Motor neuron (in vitro differentiated cells): Measurements from ENCODE around the gene OR5K4. TPM values are rescaled to one million over a fixed set of nuclear protein-coding genes. Genes with fewer than 3 reads are reported as not detected.
A peak's percentile ranks its signal among the peaks of the same experiment; 100 is the strongest.

Experiments used
- ATAC-seq, 8 experiments: fragments of 200-7000 bp; cut with Tn5 transposase; replicated peaks in 6 of 8; 2 replicates each; pipeline ENCODE4 v1.8.0; 2021; ENCODE audit warnings: mild to moderate bottlenecking in 8 of 8, moderate library complexity in 8 of 8
- H3K27ac ChIP-seq, 2 donors: fragments of 250-450 bp; sonication (Bioruptor Pico); 2 replicates each; pipeline ENCODE4 v1.9.0; 2021; ENCODE audit warnings: antibody characterized with exemption in 2 of 2, mild to moderate bottlenecking in 2 of 2, moderate library complexity in 1 of 2
- H3K4me1 ChIP-seq, 2 donors: fragments of 250-450 bp; sonication (Bioruptor Pico); replicated peaks in 1 of 2; 2 replicates each; pipeline ENCODE4 v1.6.1; 2021; ENCODE audit warnings: antibody characterized with exemption in 2 of 2, mild to moderate bottlenecking in 2 of 2, moderate library complexity in 1 of 2
- H3K4me3 ChIP-seq, 5 donors: fragments of 250-450 bp; sonication (Bioruptor Pico); 2 replicates each; pipeline ENCODE4 v1.9.0; 2021; ENCODE audit warnings: antibody characterized with exemption in 5 of 5, mild to moderate bottlenecking in 5 of 5, moderate library complexity in 4 of 5
- WGBS, 10 experiments: fragments of 450-650 bp; shearing (Covaris generic); methylation state at CpG; one replicate each; pipeline ENCODE4 v1.0.0; 2022; 5-methylcytosine and 5-hydroxymethylcytosine counted together
- in situ Hi-C, 9 experiments: fragments of 400-800 bp; cut with MboI; loops; one replicate each; pipeline ENCODE4 v1.15.0; 2021; ENCODE audit warnings: low sequenced_read_pairs in 9 of 9, low pct_unique_long_range_greater_than_20kb in 2 of 9; ENCODE audit not compliant: unreplicated experiment in 9 of 9
- total RNA-seq, 8 experiments: library from RNA; unstranded; fragments of 300-600 nt; gene quantifications; 2 replicates each; pipeline versions ENCODE4 v1.2.3 to v1.2.4, GENCODE V29; 2022

Gene OR5K4
- total RNA-seq, 8 experiments from 2014 or later, result not detected

- ATAC-seq, result no peak
- in situ Hi-C loops, result loop anchor here in 4 of 9 experiments (25.0 kb wide), 2 partner anchors 304 to 554 kb away; partner anchors contain the start of gene GABRR3 (in 3 of the 4)
- WGBS, 10 experiments, result 16 to 88% (median 62%) methylated on average over 1 to 6 of the region's 6 CpGs; no CpG with 5 or more reads in 1 of the 10 experiments
- no peak overlapping the region for H3K4me3 ChIP-seq
- H3K4me1 ChIP-seq, result no peaks in the 10 kb centered on the region
- H3K27ac ChIP-seq, result no peak overlapping the region
Observed at GRCh38 chr3:98341758-98342157, 11.9 kb upstream of the OR5K4 start.

- in situ Hi-C loops, result loop anchor here in 4 of 9 experiments (25.0 kb wide), 2 partner anchors 307 to 557 kb away; partner anchors contain the start of gene GABRR3 (in 3 of the 4)
- Histone ChIP-seq H3K27ac (no peak overlapping the region), H3K4me1 (no peaks in the 10 kb centered on the region), H3K4me3 (no peak overlapping the region)
- WGBS, 10 experiments, result 20 to 83% (median 49%) methylated on average over 1 to 12 of the region's 13 CpGs
- ATAC-seq, result peak in 3 of 8 experiments; percentile 73 to 82 (median 78)
Observed at GRCh38 chr3:98343647-98344507, 9.8 kb upstream of the OR5K4 start.

- H3K4me1 ChIP-seq, result no peaks in the 10 kb centered on the region
- 30 to 100% (median 87%) methylated on average over 1 to 3 of the region's 3 CpGs; no CpG with 5 or more reads in 1 of the 10 experiments for WGBS, 10 experiments
- no peak overlapping the region for H3K27ac ChIP-seq
- no peak overlapping the region for H3K4me3 ChIP-seq
- ATAC-seq, result no peak
- in situ Hi-C loops, result no loop called here
Observed at GRCh38 chr3:98350082-98350481, 3.6 kb upstream of the OR5K4 start.

DNA sequence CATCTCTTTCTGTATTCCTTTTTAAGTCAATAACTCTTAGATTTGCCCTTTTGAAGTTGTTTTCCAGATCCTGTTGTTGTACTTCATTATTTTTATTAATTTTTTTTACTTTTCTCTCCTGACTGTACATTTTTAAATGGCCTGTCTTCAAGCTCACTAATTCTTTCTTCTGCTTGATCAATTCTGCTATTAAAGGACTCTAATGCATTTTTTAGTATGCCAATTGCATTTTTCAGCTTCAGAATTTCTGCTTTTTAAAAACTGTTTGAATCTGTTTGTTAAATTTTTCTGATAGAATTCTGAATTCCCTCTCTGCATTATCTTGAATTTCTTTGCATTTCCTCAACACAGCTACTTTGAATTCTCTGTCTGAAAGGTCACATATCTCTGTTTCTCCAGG, 5.6 kb downstream of the OR5K4 start:
- no peaks in the 10 kb centered on the region for H3K4me1 ChIP-seq
- H3K27ac ChIP-seq, result no peak overlapping the region
- H3K4me3 ChIP-seq, result no peak overlapping the region
- in situ Hi-C loops, result no loop called here
- no peak for ATAC-seq

DNA sequence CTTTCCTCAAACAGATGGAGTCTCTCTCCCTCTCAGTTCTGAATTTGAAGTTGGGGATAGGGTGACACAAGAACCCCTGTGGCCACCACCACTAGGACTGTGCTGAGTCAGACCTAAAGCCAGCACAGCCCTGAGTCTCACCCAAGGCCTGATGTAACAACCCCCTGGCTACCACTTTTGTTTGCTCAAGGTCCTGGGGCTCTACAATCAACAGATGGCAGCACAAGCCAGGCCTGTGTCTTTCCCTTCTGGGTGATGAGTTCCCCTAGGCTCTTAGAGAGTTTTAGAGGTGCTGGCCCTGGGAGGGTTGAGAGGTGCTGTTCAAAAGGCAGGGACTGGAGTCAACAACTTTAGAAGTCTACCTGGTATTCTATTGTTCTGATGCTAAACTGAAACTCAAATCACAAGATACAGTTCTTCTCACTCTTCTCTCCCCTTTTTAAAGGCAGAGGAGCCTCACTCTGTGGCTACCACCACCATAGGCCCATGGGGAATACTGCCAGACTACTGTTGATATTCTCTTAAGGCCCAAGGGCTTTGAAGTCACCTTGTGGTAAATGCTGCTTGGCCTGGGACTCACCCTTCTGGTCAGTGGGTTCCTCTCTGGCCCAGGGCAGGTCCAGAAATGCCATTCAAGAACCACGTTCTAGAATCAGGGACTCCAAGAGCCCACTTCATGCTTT, 6.5 kb downstream of the OR5K4 start:
- in situ Hi-C loops, result no loop called here
- ATAC-seq, result peak in 3 of 8 experiments; percentile 35 to 54 (median 43)
- Histone ChIP-seq H3K4me1 (no peaks in the 10 kb centered on the region), H3K27ac (no peak overlapping the region), H3K4me3 (no peak overlapping the region)
- WGBS, 10 experiments, result 0 to 50% (median 20%) methylated on average over 1 of the region's 1 CpG; no CpG with 5 or more reads in 6 of the 10 experiments

DNA sequence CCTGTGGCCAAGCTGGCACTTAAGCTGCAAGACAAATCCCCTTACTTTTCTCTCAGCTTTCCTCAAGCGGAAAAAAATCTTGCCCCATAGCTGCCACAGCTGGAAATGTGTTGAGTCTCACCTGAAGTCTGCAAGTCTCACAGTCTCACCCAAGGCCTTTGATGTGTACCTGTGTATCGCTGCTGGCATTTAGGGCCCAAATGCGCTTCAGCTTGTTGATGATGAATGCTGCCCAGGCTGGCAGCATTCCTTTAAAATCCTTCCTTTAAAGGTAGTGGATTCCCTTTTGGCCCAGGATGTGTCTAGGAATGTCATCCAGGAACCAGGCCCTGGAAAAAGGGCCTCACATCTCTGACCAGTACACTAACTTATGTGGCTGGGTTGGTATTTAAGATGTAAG, 7.0 kb downstream of the OR5K4 start:
- in situ Hi-C loops, result no loop called here
- no peak for ATAC-seq
- no peaks in the 10 kb centered on the region for H3K4me1 ChIP-seq
- H3K4me3 ChIP-seq, result no peak overlapping the region
- no peak overlapping the region for H3K27ac ChIP-seq
- WGBS, 10 experiments, result 69 to 100% (median 92%) methylated on average over 1 to 3 of the region's 3 CpGs; no CpG with 5 or more reads in 4 of the 10 experiments

DNA sequence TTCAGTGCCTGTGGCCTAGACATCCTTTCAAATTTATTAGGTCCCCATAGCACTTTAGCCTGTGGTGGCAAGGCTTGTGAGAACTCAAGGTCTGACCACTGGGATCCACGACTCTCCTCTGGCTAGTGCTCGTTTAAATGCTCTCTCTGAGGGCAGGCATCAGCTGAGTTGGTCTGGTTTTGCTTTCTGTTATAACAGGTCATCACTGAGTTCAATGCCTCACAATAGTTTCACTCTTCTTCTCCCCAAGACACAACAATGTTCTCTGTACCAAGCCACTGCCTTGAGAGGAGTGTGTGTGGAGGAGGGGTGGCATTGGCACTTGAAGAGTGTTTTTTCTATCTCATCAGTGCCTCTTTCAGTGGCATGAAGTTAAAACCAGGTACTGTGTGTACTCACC, 7.6 kb downstream of the OR5K4 start:
- 17 to 43% (median 20%) methylated on average over 1 to 2 of the region's 2 CpGs; no CpG with 5 or more reads in 6 of the 10 experiments for WGBS, 10 experiments
- in situ Hi-C loops, result no loop called here
- Histone ChIP-seq H3K27ac (no peak overlapping the region), H3K4me1 (no peaks in the 10 kb centered on the region), H3K4me3 (no peak overlapping the region)
- no peak for ATAC-seq

DNA sequence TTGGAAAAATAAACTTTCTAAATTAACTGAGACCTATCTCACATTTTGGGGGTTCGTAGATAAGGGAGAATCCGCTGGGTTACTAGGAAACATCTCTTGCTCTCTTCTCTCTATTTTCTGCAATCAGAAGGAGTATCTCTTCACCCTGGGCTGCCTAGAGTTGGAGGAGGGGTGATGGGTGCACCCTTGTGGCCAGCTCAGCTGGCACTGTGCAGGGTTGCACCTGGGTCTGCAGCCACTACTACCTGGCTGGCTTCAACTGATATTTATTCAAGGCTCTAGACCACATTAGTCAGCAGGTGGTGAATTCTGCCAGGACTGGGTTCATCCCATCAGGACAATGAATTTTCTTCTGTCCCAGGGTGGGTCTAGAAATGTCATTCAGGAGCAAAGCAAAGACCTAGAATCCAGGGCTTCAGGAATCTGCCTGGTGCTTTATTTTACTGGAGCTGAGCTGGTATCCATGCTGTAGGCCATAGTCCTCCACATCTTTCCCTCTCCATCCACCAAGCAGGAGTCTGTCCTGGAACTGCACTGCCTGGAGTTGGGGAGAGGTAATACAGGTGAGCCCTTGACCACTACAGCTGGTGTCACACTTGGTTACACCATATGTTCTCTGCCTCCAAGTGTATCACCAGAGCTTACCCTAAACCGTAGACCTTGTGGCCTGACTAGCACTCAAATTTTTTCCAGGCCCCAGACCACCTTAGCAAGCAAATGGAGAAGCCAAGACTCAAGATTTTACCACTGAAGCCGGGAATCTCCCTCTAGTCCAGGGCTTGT, 14.0 kb downstream of the OR5K4 start:
- no peak overlapping the region for H3K27ac ChIP-seq
- no peak for ATAC-seq
- H3K4me3 ChIP-seq, result no peak overlapping the region
- 41 to 100% (median 81%) methylated on average over 1 to 3 of the region's 4 CpGs; no CpG with 5 or more reads in 4 of the 10 experiments for WGBS, 10 experiments
- H3K4me1 ChIP-seq, result no peaks in the 10 kb centered on the region
- in situ Hi-C loops, result no loop called here

DNA sequence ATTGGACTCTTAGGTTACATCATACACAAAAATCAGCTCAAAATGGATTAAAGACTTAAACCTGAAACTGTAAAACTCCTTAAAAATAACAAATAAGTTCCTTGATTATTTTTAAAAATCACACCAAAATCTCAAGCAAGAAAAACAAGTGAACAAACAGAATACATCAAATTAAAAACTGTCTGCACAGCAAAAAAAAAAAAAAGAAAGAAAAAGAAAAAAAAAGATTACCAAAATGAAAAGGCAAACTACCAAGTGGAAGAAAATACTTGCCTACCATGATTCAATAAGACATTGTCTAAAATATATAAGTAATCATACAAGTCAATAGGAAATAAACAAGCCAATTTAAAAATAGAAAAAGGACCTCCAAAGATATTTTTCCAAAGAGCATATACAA, 17.5 kb downstream of the OR5K4 start:
- no peak for ATAC-seq
- no peaks in the 10 kb centered on the region for H3K4me1 ChIP-seq
- in situ Hi-C loops, result no loop called here
- no peak overlapping the region for H3K4me3 ChIP-seq
- H3K27ac ChIP-seq, result no peak overlapping the region

DNA sequence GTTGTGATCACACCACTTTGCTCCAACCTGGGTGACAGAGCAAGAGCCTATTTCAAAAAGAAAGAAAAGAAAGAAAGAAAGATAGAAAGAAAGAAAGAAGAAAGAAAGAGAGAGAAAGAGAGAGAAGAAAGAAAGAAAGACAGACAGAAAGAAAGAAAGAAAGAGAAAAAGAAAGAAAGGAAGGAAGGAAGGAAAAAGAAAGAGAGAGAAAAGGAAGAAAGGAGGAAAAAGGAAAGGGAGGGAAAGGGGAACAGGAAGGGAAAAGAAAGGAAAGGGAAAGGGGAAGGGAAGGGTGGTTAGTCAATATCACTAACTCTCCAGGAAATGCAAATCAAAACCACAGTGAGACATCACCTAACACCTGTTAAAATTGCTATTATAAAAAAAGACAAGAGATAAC, 18.2 kb downstream of the OR5K4 start:
- in situ Hi-C loops, result no loop called here
- H3K27ac ChIP-seq, result no peak overlapping the region

GRCh38 chr3:98372445-98372844, 18.8 kb downstream of the OR5K4 start:
- Histone ChIP-seq H3K27ac (no peak overlapping the region), H3K4me3 (no peak overlapping the region), H3K4me1 (no peaks in the 10 kb centered on the region)
- no peak for ATAC-seq
- no CpG with 5 or more reads among the region's 1 CpG for WGBS, 10 experiments
- in situ Hi-C loops, result no loop called here

More for the DNA sequence above, 18.2 kb downstream of the OR5K4 start:
- ATAC-seq, result no peak
- Histone ChIP-seq H3K4me3 (no peak overlapping the region), H3K4me1 (no peaks in the 10 kb centered on the region)

GRCh38 chr3:98376631-98377030, 23.0 kb downstream of the OR5K4 start:
- 0 to 93% (median 52%) methylated on average over 1 to 2 of the region's 2 CpGs; no CpG with 5 or more reads in 1 of the 10 experiments for WGBS, 10 experiments
- no peaks in the 10 kb centered on the region for H3K4me1 ChIP-seq
- H3K4me3 ChIP-seq, result no peak overlapping the region
- in situ Hi-C loops, result loop anchor here in 1 of 9 experiments (25.0 kb wide), 2 partner anchors 111 to 186 kb away; partner anchors contain the start of gene OR5K2
- H3K27ac ChIP-seq, result no peak overlapping the region
- peak in 1 of 8 experiments; percentile 29 for ATAC-seq

DNA sequence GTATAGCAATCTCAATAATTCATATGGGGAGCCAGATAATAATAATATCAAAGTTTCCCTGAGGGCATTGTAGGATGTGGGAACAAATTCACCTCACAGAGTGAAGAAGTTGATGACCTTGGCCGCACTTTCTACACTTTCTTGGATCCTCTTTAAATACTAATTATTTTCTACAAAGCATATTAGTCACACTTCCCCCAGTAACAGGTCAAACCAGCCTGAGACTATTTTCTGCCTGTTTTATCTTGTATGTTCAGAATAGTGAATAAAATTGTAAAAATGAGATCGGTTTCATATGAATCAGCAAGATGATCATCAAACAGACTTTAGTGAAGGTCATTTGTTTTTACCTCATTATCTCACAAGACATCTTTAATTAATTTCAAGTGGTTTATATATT, 34.5 kb downstream of the OR5K4 start:
- WGBS, 10 experiments, result 10 to 100% (median 88%) methylated on average over 1 to 2 of the region's 2 CpGs; no CpG with 5 or more reads in 3 of the 10 experiments
- no peak for ATAC-seq
- Histone ChIP-seq H3K4me3 (no peak overlapping the region), H3K4me1 (no peaks in the 10 kb centered on the region), H3K27ac (no peak overlapping the region)
- in situ Hi-C loops, result loop anchor here in 1 of 9 experiments (25.0 kb wide), 2 partner anchors 99 to 174 kb away; partner anchors contain the start of gene OR5K2
